Neural cell (in vitro differentiated cells): ENCODE results near the gene IQGAP2. TPM values are rescaled to one million over a fixed set of nuclear protein-coding genes. Genes with fewer than 3 reads are reported as not detected.

Experiments
- H2AFZ ChIP-seq: fragments of 200-600, 300-800 bp; sonication (generic), shearing (Covaris generic); 2 replicates; pipeline ENCODE4 v1.6.0; 2014; ENCODE audit warnings: low read depth, mild to moderate bottlenecking, antibody characterized with exemption, low read length, moderate library complexity
- H3F3A ChIP-seq: fragments of 200-600 bp; shearing (Covaris generic); 2 replicates; pipeline ENCODE4 v1.6.1; 2016; ENCODE audit warnings: mild to moderate bottlenecking, moderate library complexity, mixed read lengths, antibody characterized with exemption, low read length; ENCODE audit not compliant: insufficient read depth, poor library complexity, severe bottlenecking
- H3K27ac ChIP-seq: fragments of 200-600, 300-800 bp; sonication (generic), shearing (Covaris generic); 2 replicates; pipeline ENCODE4 v1.5.1; 2014; ENCODE audit warnings: mild to moderate bottlenecking, low read length, moderate library complexity
- H3K27me3 ChIP-seq: fragments of 300-800, 200-600 bp; sonication (generic), shearing (Covaris generic); 2 replicates; pipeline ENCODE4 v1.6.0; 2014; ENCODE audit warnings: mild to moderate bottlenecking, low read depth, low read length, moderate library complexity; ENCODE audit not compliant: insufficient read depth
- H3K36me3 ChIP-seq: fragments of 300-800, 200-600 bp; sonication (generic), shearing (Covaris generic); 2 replicates; pipeline ENCODE4 v1.5.1; 2014; ENCODE audit warnings: mild to moderate bottlenecking, antibody characterized with exemption, low read length, moderate library complexity; ENCODE audit not compliant: insufficient read depth
- H3K4me2 ChIP-seq: fragments of 300-800, 200-600 bp; sonication (generic), shearing (Covaris generic); 2 replicates; pipeline ENCODE4 v1.6.0; 2014; ENCODE audit warnings: mild to moderate bottlenecking, low read length
- H3K4me3 ChIP-seq: fragments of 300-800, 200-600 bp; sonication (generic), shearing (Covaris generic); 2 replicates; pipeline ENCODE4 v1.5.1; 2014; ENCODE audit warnings: mild to moderate bottlenecking, low read length, moderate library complexity
- H3K79me2 ChIP-seq: fragments of 200-600 bp; shearing (Covaris generic); replicated peaks from 2 replicates; pipeline ENCODE4 v1.6.0; 2014; ENCODE audit warnings: mild to moderate bottlenecking, low read length, moderate library complexity; ENCODE audit not compliant: insufficient read depth
- H3K9ac ChIP-seq: fragments of 300-800, 200-600 bp; sonication (generic), shearing (Covaris generic); 2 replicates; pipeline ENCODE4 v1.6.1; 2016; ENCODE audit warnings: mild to moderate bottlenecking, low read length, mixed read lengths
- H3K9me2 ChIP-seq: fragments of 200-600 bp; shearing (Covaris generic); 2 replicates; pipeline ENCODE4 v1.6.1; 2016; ENCODE audit warnings: mild to moderate bottlenecking, low read length, mixed read lengths; ENCODE audit not compliant: insufficient read depth
- H3K9me3 ChIP-seq: fragments of 200-600, 300-800 bp; sonication (generic), shearing (Covaris generic); 2 replicates; pipeline ENCODE4 v1.6.1; 2016; ENCODE audit warnings: mild to moderate bottlenecking, mixed run types, low read length, moderate library complexity, mixed read lengths
- H4K20me1 ChIP-seq: fragments of 200-600 bp; shearing (Covaris generic); 2 replicates; pipeline ENCODE4 v1.6.1; 2016; ENCODE audit warnings: mild to moderate bottlenecking, mixed run types; ENCODE audit not compliant: insufficient read depth
- CTCF ChIP-seq: fragments of 450-650 bp; IDR thresholded peaks from 2 replicates; pipeline ENCODE4 v1.5.1; 2014; ENCODE audit warnings: antibody characterized with exemption, mild to moderate bottlenecking, moderate library complexity; ENCODE audit not compliant: poor library complexity, severe bottlenecking
- EP300 ChIP-seq: fragments of 450-650 bp; conservative IDR thresholded peaks from 2 replicates; pipeline ENCODE4 v1.6.1; 2014; ENCODE audit warnings: antibody characterized with exemption, mild to moderate bottlenecking, moderate library complexity; ENCODE audit not compliant: poor library complexity, severe bottlenecking
- EZH2 ChIP-seq: fragments of 200-600, 300-800 bp; shearing (Covaris generic), sonication (generic); IDR thresholded peaks from 2 replicates; pipeline ENCODE4 v1.6.1; 2014; ENCODE audit warnings: antibody characterized with exemption, low read length, borderline replicate concordance, mild to moderate bottlenecking; ENCODE audit not compliant: insufficient read depth, poor library complexity, severe bottlenecking
- MXI1 ChIP-seq: fragments of 450-650 bp; conservative IDR thresholded peaks from 2 replicates; pipeline ENCODE4 v1.6.1; 2014; ENCODE audit warnings: antibody characterized with exemption, mild to moderate bottlenecking; ENCODE audit not compliant: poor library complexity, severe bottlenecking
- POLR2AphosphoS5 ChIP-seq: IDR thresholded peaks from 2 replicates; pipeline ENCODE4 v1.6.1; 2012
- RAD21 ChIP-seq: fragments of 450-650 bp; conservative IDR thresholded peaks from 2 replicates; pipeline ENCODE4 v1.6.1; 2014; ENCODE audit warnings: antibody characterized with exemption, mild to moderate bottlenecking, moderate library complexity
- SMC3 ChIP-seq: fragments of 450-650 bp; conservative IDR thresholded peaks from 2 replicates; pipeline ENCODE4 v1.6.1; 2014; ENCODE audit warnings: antibody characterized with exemption, mild to moderate bottlenecking, moderate library complexity; ENCODE audit not compliant: poor library complexity
- TAF1 ChIP-seq: IDR thresholded peaks from 2 replicates; pipeline ENCODE4 v1.6.1; 2012; ENCODE audit warnings: low read depth
- polyA plus RNA-seq: library from polyadenylated mRNA; depleted of rRNA; stranded (reverse); fragments of >200 nt; gene quantifications from 2 replicates; pipeline ENCODE4 v1.2.3, GENCODE V29; 2014
- TF ChIP-seq, protein P1 (sequence below): IDR thresholded peaks from 2 replicates; pipeline ENCODE4 v1.6.1; 2012; ENCODE audit warnings: borderline replicate concordance

Gene IQGAP2
- polyA plus RNA-seq, 1 donor from 2014 or later = 5.2 TPM

GRCh38 chr5:76413746-76414145 lies 10.7 kb downstream of the IQGAP2 start:
- Histone ChIP-seq H3K27me3 (no peaks in the 10 kb centered on the region), H3K79me2 (no peaks in the 10 kb centered on the region)
- TF ChIP-seq EP300 = no peak
- TF ChIP-seq RAD21 = no peak
- TF ChIP-seq TAF1 = no peak
- TF ChIP-seq, protein P1, sequence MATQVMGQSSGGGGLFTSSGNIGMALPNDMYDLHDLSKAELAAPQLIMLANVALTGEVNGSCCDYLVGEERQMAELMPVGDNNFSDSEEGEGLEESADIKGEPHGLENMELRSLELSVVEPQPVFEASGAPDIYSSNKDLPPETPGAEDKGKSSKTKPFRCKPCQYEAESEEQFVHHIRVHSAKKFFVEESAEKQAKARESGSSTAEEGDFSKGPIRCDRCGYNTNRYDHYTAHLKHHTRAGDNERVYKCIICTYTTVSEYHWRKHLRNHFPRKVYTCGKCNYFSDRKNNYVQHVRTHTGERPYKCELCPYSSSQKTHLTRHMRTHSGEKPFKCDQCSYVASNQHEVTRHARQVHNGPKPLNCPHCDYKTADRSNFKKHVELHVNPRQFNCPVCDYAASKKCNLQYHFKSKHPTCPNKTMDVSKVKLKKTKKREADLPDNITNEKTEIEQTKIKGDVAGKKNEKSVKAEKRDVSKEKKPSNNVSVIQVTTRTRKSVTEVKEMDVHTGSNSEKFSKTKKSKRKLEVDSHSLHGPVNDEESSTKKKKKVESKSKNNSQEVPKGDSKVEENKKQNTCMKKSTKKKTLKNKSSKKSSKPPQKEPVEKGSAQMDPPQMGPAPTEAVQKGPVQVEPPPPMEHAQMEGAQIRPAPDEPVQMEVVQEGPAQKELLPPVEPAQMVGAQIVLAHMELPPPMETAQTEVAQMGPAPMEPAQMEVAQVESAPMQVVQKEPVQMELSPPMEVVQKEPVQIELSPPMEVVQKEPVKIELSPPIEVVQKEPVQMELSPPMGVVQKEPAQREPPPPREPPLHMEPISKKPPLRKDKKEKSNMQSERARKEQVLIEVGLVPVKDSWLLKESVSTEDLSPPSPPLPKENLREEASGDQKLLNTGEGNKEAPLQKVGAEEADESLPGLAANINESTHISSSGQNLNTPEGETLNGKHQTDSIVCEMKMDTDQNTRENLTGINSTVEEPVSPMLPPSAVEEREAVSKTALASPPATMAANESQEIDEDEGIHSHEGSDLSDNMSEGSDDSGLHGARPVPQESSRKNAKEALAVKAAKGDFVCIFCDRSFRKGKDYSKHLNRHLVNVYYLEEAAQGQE = no peak
- no peak for TF ChIP-seq EZH2
- no peak for TF ChIP-seq POLR2AphosphoS5
- no peak for TF ChIP-seq MXI1
- TF ChIP-seq SMC3 = no peak
- no peak for TF ChIP-seq CTCF

GRCh38 chr5:76414788-76415187 lies 11.7 kb downstream of the IQGAP2 start:
- Histone ChIP-seq H2AFZ (no peak overlapping the region), H3K9ac (no peak overlapping the region), H3K4me2 (no peak overlapping the region), H3K4me3 (no peak overlapping the region), H3F3A (no peaks in the 10 kb centered on the region), H3K9me3 (no peaks in the 10 kb centered on the region), H4K20me1 (no peaks in the 10 kb centered on the region), H3K36me3 (no peaks in the 10 kb centered on the region), H3K79me2 (no peaks in the 10 kb centered on the region), H3K9me2 (no peaks in the 10 kb centered on the region), H3K27me3 (no peaks in the 10 kb centered on the region), H3K27ac (no peak overlapping the region)
- TF ChIP-seq, protein P1 = no peak
- TF ChIP-seq EP300 (no peak), SMC3 (no peak), MXI1 (no peak), RAD21 (no peak), EZH2 (no peak), TAF1 (no peak), POLR2AphosphoS5 (no peak), CTCF (no peak)

More at GRCh38 chr5:76413746-76414145, 10.7 kb downstream of the IQGAP2 start:
- H3K9me2 ChIP-seq = no peaks in the 10 kb centered on the region
- no peak overlapping the region for H3K27ac ChIP-seq
- H3K36me3 ChIP-seq = no peaks in the 10 kb centered on the region
- H3K9me3 ChIP-seq = no peaks in the 10 kb centered on the region
- H3F3A ChIP-seq = no peaks in the 10 kb centered on the region
- H3K9ac ChIP-seq = no peak overlapping the region
- H2AFZ ChIP-seq = no peak overlapping the region
- no peak overlapping the region for H3K4me3 ChIP-seq
- no peaks in the 10 kb centered on the region for H4K20me1 ChIP-seq
- no peak overlapping the region for H3K4me2 ChIP-seq
